ENCODE data around the gene SYTL1. TPM values are rescaled to one million over a fixed set of nuclear protein-coding genes. Genes with fewer than 3 reads are reported as not detected.

Gene SYTL1
- total RNA-seq, 4 donors from 2014 or later = 0.81 to 4.8 (median 2.7) TPM

DNA sequence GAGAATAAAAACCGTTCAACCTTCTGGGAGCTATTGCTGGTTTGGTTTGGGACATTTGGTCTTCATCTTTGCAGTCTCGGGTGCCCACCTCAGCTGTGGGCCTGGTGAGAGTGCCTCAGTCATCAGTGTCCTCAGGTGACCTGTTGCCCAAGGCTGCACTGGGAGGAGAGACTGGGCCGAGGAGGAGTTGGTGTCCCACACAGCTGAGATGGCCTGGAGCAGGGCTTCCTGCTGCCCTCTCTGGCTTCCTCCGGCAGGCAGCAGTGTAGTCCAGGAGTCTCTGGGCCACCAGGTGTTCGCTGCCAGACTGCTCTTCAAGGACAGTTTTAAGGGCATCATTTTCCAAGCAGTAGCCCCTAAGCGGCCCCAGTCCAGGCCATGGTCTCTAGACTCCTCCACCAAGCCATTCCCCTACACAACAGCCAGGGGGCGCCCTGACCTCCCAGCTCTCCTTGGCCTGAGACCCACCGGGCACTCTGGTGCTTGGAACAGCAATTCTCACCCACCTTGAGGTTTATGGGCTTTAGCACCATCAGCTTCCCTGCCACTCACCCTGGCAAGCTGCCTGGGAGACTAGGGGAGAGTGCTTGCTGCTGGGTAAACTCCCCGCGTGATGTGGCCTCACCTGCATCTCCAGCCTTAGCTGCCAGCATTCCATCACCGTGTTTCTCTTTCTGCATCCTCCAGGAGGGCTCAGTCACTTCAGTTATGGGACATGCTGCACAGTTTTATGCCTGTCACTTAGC is 9.1 kb upstream of the SYTL1 start:
- Histone ChIP-seq H3K36me3 (peaks cover 0 to 96% of the 10 kb centered on the region in 2 donors), H3K27me3 (no peaks in the 10 kb centered on the region), H3K9me3 (no peaks in the 10 kb centered on the region), H3K4me3 (no peak overlapping the region), H3K27ac (no peak overlapping the region), H3K4me1 (peaks cover 0 to 25% (median 0%) of the 10 kb centered on the region in 3 donors)
- peak; percentile 64 for ATAC-seq
- WGBS, 2 donors (ENCODE audit: low coverage in 1 of 2) = 53 to 58% methylated on average over 5 to 7 of the region's 11 CpGs
- TF ChIP-seq, protein P1, sequence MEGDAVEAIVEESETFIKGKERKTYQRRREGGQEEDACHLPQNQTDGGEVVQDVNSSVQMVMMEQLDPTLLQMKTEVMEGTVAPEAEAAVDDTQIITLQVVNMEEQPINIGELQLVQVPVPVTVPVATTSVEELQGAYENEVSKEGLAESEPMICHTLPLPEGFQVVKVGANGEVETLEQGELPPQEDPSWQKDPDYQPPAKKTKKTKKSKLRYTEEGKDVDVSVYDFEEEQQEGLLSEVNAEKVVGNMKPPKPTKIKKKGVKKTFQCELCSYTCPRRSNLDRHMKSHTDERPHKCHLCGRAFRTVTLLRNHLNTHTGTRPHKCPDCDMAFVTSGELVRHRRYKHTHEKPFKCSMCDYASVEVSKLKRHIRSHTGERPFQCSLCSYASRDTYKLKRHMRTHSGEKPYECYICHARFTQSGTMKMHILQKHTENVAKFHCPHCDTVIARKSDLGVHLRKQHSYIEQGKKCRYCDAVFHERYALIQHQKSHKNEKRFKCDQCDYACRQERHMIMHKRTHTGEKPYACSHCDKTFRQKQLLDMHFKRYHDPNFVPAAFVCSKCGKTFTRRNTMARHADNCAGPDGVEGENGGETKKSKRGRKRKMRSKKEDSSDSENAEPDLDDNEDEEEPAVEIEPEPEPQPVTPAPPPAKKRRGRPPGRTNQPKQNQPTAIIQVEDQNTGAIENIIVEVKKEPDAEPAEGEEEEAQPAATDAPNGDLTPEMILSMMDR (IDR thresholded peaks at IDR 0.05) = peak in 3 of 4 experiments; percentile 68 to 88 (median 68)
- TF ChIP-seq POLR2AphosphoS5 (IDR thresholded peaks at IDR 0.05) (no peak), EP300 (IDR thresholded peaks at IDR 0.05) (no peak)

DNA sequence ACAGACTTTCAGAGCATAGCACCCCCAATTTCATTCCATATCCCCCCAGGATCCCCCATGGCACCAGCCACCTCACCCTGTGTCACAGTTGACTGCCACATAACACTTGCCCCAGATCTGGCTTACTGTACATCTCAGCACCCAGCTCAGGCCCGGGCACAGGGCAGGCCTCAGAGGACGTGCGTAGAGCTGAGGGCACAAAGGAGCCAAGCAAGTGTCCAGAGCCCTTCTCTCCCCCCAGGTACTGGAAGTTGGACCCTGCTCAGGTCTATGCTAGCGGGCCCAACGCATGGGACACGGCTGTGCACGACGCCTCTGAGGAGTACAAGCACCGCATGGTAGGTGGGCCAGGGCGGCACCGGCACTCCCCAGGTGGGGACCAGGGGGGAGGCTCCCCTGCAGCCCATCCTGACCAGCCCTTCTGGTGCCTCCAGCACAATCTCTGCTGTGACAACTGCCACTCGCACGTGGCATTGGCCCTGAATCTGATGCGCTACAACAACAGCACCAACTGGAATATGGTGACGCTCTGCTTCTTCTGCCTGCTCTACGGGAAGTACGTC is 8.0 kb upstream of the SYTL1 start:
- TF ChIP-seq POLR2A (IDR thresholded peaks at IDR 0.05) (no peak), POLR2AphosphoS5 (IDR thresholded peaks at IDR 0.05) (no peak), EP300 (IDR thresholded peaks at IDR 0.05) (no peak)
- TF ChIP-seq, protein P1 (IDR thresholded peaks at IDR 0.05) = no peak
- H3K9me3 ChIP-seq = no peaks in the 10 kb centered on the region
- no peaks in the 10 kb centered on the region for H3K27me3 ChIP-seq
- peaks cover 0 to 17% (median 0%) of the 10 kb centered on the region in 3 donors for H3K4me1 ChIP-seq
- peaks cover 0 to 98% of the 10 kb centered on the region in 2 donors for H3K36me3 ChIP-seq
- 50 to 80% methylated on average over 2 to 3 of the region's 17 CpGs for WGBS, 2 donors (ENCODE audit: low coverage in 1 of 2)
- no peak overlapping the region for H3K27ac ChIP-seq
- H3K4me3 ChIP-seq = no peak overlapping the region
- ATAC-seq = peak; percentile 14

DNA sequence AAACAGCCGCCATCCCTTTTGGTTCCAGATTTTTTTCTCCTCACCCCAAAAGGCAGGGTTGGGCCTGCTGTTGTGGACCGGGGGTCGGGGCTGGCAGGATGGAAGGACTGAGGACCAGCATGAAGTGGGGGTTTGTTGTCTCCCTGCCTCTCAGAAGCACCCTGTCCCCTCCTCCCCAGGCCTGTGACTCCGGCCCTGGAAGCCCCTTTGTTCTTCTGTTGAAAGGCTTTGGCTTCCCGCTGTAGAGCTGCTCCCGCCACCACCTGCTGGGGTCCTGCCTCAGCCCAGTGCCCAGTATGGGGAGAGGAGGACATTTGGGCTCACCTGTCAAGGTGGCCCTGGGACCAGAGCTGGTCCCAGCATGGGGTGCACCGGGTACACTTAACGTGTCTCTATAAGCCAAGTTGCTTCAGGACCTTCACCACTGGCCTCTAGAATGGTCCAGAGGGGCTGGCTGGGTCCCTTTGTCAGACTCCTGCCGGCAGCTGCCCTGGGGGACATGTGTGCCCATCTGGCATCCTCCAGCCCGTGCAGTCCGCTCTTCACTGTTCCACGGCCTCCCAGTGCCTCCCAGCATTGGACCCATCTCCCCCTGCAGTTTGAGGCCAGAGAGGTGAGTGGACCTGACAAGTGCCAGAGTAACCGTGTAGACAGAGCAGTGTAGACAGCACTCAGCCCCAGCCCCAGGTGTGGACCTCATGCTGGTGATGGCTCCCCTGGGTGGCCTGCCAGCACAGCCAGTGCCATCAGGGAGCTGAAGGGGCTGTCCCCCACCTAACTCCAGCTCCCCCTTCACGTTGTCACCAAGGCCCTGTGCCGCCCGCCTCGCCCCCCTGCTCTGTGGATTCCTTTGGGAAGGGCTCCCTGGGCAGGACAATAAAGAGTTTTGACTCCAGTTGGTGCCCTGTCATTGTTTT is 6.1 kb upstream of the SYTL1 start:
- no peak for ATAC-seq
- WGBS, 2 donors (ENCODE audit: low coverage in 1 of 2) = 90 to 100% methylated on average over 1 to 3 of the region's 17 CpGs
- TF ChIP-seq, protein P1 (IDR thresholded peaks at IDR 0.05) = no peak
- TF ChIP-seq POLR2A (IDR thresholded peaks at IDR 0.05) (no peak), EP300 (IDR thresholded peaks at IDR 0.05) (no peak), POLR2AphosphoS5 (IDR thresholded peaks at IDR 0.05) (no peak)
- no peak overlapping the region for H3K27ac ChIP-seq
- no peaks in the 10 kb centered on the region for H3K27me3 ChIP-seq
- no peak overlapping the region for H3K4me3 ChIP-seq
- H3K9me3 ChIP-seq = no peaks in the 10 kb centered on the region
- peaks cover 0 to 9% (median 0%) of the 10 kb centered on the region in 3 donors for H3K4me1 ChIP-seq
- peaks cover 0 to 81% of the 10 kb centered on the region in 2 donors for H3K36me3 ChIP-seq

DNA sequence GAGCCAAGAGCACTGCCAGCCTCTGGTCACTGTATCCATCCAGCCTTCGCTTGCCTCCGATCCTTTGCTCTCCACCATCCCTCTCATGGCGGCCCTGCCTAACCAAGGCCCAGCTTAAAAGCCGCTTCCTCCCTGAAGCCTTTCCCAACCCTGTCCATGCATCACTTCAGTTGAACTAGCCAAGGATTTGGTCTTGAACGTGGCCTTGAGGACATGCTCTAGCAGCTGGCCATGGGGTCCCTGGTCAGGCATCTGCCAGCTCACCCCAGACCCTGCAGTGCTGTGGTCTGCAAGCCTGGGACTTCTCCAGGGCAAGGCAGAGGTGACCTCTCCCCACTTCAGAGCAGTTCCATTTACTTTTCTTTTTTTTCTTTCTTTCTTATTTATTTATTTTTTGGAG is 5.1 kb upstream of the SYTL1 start:
- no peak for ATAC-seq
- TF ChIP-seq POLR2AphosphoS5 (IDR thresholded peaks at IDR 0.05) (no peak), POLR2A (IDR thresholded peaks at IDR 0.05) (no peak), EP300 (IDR thresholded peaks at IDR 0.05) (no peak)
- TF ChIP-seq, protein P1 (IDR thresholded peaks at IDR 0.05) = no peak
- peaks cover 0 to 71% of the 10 kb centered on the region in 2 donors for H3K36me3 ChIP-seq

More for the DNA sequence above, 5.1 kb upstream of the SYTL1 start:
- Histone ChIP-seq H3K9me3 (no peaks in the 10 kb centered on the region), H3K27ac (no peak overlapping the region), H3K27me3 (no peaks in the 10 kb centered on the region), H3K4me3 (no peak overlapping the region), H3K4me1 (peaks cover 0 to 9% (median 0%) of the 10 kb centered on the region in 3 donors)
- WGBS, 2 donors (ENCODE audit: low coverage in 1 of 2) = 95 to 97% methylated on average over 4 to 5 of the region's 5 CpGs
